ENCODE measurements around the gene GNB3. TPM values are rescaled to one million over a fixed set of nuclear protein-coding genes. Genes with fewer than 3 reads are reported as not detected.
A peak's percentile ranks its signal among the peaks of the same experiment; 100 is the strongest.
"Not testable (repeated sequence)": the region's sequence is repeated elsewhere in the genome, so short reads cannot be mapped to it uniquely, and the experiment has no call there.

Gene GNB3
- total RNA-seq, 2 experiments from 2014 or later, result not detected

DNA sequence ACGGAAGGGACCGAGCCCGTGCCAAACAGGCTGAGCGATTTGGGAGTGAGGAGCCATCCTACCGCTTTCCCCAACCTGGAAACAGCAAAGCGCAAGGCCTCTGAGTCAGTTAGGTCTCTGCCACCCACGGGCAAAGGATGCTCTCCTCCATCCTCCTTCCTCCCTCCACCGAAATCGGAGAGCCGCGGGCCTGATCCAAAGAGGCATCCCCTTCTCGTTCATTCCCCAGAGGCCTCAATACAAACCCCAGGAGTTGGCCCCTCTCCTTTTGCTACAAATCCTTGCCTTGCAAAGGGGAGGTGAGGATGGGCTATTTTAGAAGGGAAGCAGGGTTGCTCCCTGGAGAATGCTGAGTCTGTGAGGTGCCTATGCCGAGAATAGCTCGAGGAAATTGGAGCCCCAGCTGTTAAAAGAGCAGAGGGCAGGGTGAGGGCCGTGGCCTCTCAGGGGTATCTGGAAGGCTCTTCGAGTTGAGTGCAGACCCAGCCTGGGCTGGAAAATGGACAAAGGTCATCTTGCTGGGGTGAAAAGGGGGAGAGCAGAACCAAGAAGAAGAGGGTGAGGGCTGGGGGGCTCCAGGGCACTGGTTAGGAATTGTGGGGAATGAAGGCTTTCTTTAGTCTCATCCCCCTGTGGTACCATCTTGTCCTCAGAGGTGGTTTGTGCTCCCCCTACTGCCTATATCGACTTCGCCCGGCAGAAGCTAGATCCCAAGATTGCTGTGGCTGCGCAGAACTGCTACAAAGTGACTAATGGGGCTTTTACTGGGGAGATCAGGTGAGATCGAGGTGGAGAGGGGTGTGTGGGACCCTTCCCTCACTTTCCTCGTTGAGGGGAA is 27.7 kb downstream of the GNB3 start:
- POLR2A ChIA-PET, result interaction anchor here (0.5 to 2.3 kb wide), 2 partner anchors 16 to 110 kb away, joined by 3 to 14 read pairs; partner anchors contain the start of genes CDCA3 and USP5
- Mint-ChIP-seq H3K4me3 (peak overlapping the region; percentile 93), H3K27me3 (no peaks in the 10 kb centered on the region), H3K4me1 (peaks cover 52% of the 10 kb centered on the region), H3K27ac (peak overlapping the region; percentile 89), H3K9me3 (no peaks in the 10 kb centered on the region), H3K36me3 (ENCODE audit: low read depth) (peaks cover 65% of the 10 kb centered on the region)
- CTCF ChIA-PET, result interaction anchor here (0.5 to 7.8 kb wide), 22 partner anchors 9 to 329 kb away, joined by 3 to 67 read pairs (median 4); partner anchors contain the start of genes C12orf57, CDCA3, MLF2 and RNU7-1
- DNase-seq, result peak; percentile 15

DNA sequence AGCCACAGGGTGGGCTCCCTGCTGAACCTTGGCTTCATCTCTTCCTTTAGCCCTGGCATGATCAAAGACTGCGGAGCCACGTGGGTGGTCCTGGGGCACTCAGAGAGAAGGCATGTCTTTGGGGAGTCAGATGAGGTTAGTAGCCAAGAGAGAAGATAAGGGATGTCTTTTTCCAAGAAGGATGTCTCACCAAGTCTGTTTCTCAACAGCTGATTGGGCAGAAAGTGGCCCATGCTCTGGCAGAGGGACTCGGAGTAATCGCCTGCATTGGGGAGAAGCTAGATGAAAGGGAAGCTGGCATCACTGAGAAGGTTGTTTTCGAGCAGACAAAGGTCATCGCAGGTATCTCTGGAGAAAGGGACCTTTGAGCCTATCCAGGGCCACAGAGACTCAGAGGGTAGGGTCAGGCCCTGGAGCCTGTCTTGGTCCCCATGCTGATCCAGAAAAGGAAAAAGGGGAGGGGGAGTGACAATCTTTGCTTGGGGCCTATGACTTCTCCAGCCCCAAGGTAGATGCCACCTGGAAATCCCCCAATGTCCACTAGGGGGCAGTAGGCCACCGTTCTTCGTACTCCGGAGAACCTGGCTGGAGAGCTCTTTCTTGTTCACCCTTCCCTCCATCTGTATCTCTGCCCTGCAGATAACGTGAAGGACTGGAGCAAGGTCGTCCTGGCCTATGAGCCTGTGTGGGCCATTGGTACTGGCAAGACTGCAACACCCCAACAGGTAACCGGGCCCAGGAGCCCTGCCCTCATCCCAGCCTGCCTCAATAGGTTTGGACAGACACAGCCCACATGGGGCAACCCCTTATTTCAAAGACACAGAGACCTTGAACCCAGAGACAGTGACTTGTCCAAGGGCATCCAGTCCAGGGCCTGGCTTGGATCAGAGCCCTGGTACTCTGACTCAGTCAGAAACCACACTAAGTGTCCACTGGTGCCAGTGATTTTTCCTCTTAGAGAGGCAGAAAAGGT is 28.6 kb downstream of the GNB3 start:
- peaks cover 60% of the 10 kb centered on the region for H3K36me3 Mint-ChIP-seq (ENCODE audit: low read depth)
- CTCF ChIA-PET, result interaction anchor here (0.6 to 7.8 kb wide), 41 partner anchors 8 to 1070 kb away, joined by 3 to 67 read pairs (median 4); partner anchors contain the start of genes C12orf57, C1RL, CDCA3 and MLF2
- POLR2A ChIA-PET, result interaction anchor here (0.6 to 1.0 kb wide), 2 partner anchors 22 to 75 kb away, joined by 3 to 4 read pairs; partner anchors contain the start of gene C12orf57

DNA sequence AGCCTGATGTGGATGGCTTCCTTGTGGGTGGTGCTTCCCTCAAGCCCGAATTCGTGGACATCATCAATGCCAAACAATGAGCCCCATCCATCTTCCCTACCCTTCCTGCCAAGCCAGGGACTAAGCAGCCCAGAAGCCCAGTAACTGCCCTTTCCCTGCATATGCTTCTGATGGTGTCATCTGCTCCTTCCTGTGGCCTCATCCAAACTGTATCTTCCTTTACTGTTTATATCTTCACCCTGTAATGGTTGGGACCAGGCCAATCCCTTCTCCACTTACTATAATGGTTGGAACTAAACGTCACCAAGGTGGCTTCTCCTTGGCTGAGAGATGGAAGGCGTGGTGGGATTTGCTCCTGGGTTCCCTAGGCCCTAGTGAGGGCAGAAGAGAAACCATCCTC is 29.6 kb downstream of the GNB3 start:
- H3K9me3 Mint-ChIP-seq, POLR2A ChIA-PET, DNase-seq, H3K27me3 Mint-ChIP-seq: not testable (repeated sequence)
- H3K4me1 Mint-ChIP-seq, result peaks cover 62% of the 10 kb centered on the region
- CTCF ChIA-PET, result interaction anchor here (0.9 to 7.8 kb wide), 11 partner anchors 9 to 94 kb away, joined by 3 to 67 read pairs (median 15); partner anchors contain the start of genes CDCA3 and USP5
- peak overlapping the region; percentile 78 for H3K4me3 Mint-ChIP-seq
- peak overlapping the region; percentile 89 for H3K27ac Mint-ChIP-seq
- H3K36me3 Mint-ChIP-seq (ENCODE audit: low read depth), result peaks cover 53% of the 10 kb centered on the region

More for the DNA sequence above, 28.6 kb downstream of the GNB3 start:
- no peaks in the 10 kb centered on the region for H3K9me3 Mint-ChIP-seq
- H3K27ac Mint-ChIP-seq, result peak overlapping the region; percentile 89
- peak; percentile 89 for DNase-seq
- no peaks in the 10 kb centered on the region for H3K27me3 Mint-ChIP-seq
- peak overlapping the region; percentile 93 for H3K4me3 Mint-ChIP-seq
- H3K4me1 Mint-ChIP-seq, result peaks cover 56% of the 10 kb centered on the region

DNA sequence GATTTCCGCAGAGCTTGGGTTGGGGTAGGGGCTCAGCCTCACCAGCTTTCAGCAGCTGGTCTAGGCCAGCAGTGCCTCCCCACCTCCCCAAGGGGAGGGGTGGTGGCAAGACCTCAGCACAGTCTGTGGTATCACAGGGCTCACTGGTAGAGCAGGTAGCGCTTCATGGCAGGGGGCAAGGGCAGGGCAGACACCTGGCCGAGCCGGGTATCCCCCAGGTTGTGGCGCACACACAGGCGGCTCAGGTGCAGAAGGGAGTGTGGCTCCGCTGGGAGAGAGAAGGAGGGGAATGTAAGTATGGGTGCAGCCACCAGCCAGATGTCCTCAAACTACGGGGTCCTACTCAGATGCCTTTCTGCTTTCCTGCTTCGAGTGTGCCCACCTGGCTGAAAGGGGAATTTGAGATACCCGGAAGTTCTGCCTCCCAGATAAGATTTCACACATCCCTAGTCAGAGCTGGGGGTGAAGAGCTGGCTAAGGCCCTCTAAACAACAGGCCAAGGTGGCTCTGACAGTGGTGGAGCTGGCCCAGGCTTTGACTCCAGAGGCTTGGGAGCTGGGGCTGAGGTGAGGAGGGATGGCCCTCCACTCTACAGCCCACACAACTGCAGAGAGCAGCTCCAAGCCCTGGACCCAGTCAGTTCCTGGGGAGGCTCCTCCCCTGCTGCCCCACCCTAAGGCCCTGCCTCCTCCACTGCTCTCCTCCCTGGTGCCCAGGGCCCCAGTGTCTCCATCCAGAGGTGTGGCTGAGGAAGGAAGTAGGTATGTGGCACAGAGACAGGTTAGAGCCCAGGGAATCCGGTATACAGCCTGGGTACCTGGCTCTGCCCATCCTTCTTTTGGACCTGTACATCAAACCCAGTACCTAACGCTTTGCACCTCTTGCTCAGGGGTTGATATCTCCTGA is 30.6 kb downstream of the GNB3 start:
- Mint-ChIP-seq H3K36me3 (ENCODE audit: low read depth) (peaks cover 50% of the 10 kb centered on the region), H3K9me3 (no peaks in the 10 kb centered on the region), H3K27ac (peak overlapping the region; percentile 91), H3K4me1 (peaks cover 65% of the 10 kb centered on the region), H3K4me3 (peak overlapping the region; percentile 78), H3K27me3 (no peaks in the 10 kb centered on the region)
- ChIA-PET POLR2A (interaction anchor here (2.8 kb wide), 1 partner anchor 19 kb away, joined by 23 read pairs; the partner anchor contains the start of genes CDCA3 and USP5), CTCF (interaction anchor here (0.6 to 5.1 kb wide), 21 partner anchors 7 to 238 kb away, joined by 3 to 55 read pairs (median 9); partner anchors contain the start of genes C12orf57, C1RL, CDCA3 and MLF2)
- peak; percentile 61 for DNase-seq

DNA sequence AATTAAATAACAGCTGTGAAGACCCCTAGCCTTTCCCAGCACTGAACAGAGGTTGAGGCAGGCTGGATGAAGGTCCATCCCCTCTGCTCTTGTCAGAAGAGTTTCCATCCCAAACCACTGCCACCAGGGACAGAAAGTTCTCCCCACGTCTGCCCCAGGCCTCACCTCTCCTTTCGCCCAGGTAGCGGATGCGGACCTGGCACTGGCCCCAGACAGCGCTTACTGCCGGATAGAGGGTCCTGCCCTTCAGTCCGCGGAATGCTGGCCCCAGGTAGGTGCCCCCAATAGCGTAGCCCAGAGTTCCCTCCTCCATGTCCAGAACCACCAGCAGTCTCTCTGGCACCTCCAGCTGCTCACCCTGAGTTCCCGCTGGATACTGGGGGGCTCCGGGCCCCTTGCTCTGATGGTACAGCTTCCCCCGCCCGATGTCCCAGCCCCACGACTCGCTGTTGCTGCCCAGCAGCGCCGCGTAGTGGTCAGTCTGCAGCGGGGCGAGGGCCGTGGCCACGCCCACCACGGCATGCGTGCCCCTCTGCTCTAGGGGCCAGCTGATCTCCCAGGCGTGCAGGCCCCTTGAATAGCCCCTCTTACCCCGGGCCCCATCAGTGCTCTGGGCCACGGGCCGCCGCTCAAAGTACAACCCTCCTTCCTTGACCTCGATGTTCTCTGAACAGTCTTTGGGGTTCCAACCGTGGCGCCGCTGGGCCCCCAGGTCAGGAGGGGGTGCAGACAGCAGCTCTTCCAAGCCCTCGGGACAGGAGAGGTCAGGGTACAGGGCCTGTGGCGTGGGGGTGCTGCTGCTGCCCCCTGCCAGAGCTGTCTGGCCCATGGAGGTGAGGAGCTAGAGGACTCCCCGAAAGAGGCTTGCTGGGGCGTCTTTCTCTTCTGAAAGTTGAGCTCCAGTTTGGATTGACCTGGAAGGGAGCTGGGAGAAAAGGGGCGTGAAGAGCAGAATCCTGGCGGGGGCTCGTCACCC is 31.6 kb downstream of the GNB3 start:
- H3K27ac Mint-ChIP-seq, result peak overlapping the region; percentile 91
- peak overlapping the region; percentile 78 for H3K4me3 Mint-ChIP-seq
- peaks cover 55% of the 10 kb centered on the region for H3K36me3 Mint-ChIP-seq (ENCODE audit: low read depth)
- H3K9me3 Mint-ChIP-seq, result no peaks in the 10 kb centered on the region
- CTCF ChIA-PET, result interaction anchor here (0.5 to 5.1 kb wide), 60 partner anchors 8 to 513 kb away, joined by 3 to 55 read pairs (median 5); partner anchors contain the start of genes C12orf57, C1RL, CDCA3 and GNB3
- H3K4me1 Mint-ChIP-seq, result peaks cover 63% of the 10 kb centered on the region
- H3K27me3 Mint-ChIP-seq, result no peaks in the 10 kb centered on the region
- peak; percentile 86 for DNase-seq
- POLR2A ChIA-PET, result interaction anchor here (0.8 to 2.8 kb wide), 6 partner anchors 19 to 83 kb away, joined by 3 to 23 read pairs (median 4); partner anchors contain the start of genes C12orf57, CD4, CDCA3 and RNU7-1

DNA sequence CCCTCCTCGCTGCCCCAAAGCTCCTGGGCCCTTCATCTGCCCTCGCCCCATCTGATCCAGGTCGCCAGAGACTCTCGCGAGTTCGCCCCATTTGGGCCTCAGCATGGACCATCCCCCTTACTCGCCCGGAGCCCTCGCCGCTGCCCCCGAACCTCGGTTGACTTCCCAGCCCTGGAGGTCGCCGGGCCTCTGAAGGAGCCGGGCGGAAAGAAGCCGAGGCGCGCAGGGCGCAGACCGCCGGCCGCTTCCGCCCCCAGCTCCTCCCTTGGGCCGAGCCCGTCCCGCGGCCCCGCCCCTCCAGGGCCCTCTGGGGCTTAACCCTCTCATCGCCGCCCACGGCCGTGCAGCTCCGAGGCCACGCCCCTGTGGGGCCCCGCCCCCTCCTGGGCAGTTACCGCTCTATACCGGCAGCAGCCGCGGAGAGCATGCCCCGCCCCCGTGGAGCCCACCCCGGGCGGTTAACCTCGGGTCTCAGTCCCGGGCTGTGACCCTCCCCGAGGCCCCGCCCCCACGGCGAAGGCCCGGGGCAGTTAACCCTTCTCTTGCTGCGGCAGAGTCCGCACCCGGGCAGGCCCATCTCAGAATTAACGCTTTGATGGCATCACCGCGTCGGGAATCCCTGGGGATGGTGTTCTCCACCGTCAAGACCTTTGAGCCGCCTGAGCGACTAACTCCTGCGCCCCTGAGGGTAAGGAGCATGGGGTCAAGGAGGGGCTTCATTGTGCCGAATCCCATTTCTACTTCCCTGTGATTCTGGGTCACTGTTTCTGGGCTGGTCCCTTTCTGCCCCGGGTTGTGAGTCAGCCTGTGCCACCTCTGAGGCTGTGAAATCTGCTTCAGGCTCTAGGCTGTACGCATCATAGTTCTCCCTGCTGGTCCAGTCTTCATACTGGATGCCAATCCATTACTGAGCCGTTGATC is 32.6 kb downstream of the GNB3 start, which contains the start of gene SPSB2:
SPSB2 (minus strand) TSS at position 210 of the 921 bp plus-strand sequence. CDS start 402 bp downstream, outside the sequence.
- no peaks in the 10 kb centered on the region for H3K9me3 Mint-ChIP-seq
- peak within 1 kb of the TSS; percentile 91 for H3K27ac Mint-ChIP-seq
- H3K4me1 Mint-ChIP-seq, result peaks cover 60% of the 10 kb centered on the region
- peaks cover 52% of the 10 kb centered on the region for H3K36me3 Mint-ChIP-seq (ENCODE audit: low read depth)
- peak; percentile 99 for DNase-seq
- POLR2A ChIA-PET, result interaction anchor here (0.8 to 2.8 kb wide), 6 partner anchors 18 to 84 kb away, joined by 3 to 23 read pairs (median 4); partner anchors contain the start of genes C12orf57, CD4, CDCA3 and RNU7-1
- CTCF ChIA-PET, result interaction anchor here (0.6 to 5.1 kb wide), 58 partner anchors 9 to 1173 kb away, joined by 3 to 55 read pairs (median 5); partner anchors contain the start of genes C12orf57, C1RL, CDCA3 and GNB3
- H3K27me3 Mint-ChIP-seq, result no peaks in the 10 kb centered on the region
- H3K4me3 Mint-ChIP-seq, result peak within 1 kb of the TSS; percentile 78

DNA sequence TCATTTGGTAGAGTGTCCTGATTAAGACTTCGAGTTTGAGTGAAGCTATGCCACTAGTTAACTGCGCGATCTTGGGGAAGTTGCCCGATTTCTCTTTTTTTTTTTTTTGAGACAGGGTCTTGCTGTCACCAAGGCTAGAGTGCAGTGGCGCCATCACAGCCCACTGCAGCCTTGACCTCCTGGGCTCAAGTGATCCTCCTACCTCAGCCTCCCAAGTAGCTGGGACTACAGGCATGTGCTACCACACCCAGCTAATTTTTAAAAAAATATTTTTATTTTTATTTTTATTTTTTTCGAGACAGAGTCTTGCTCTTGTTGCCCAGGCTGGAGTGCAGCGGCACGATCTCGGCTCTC is 33.3 kb downstream of the GNB3 start:
- H3K4me3 Mint-ChIP-seq, result peak overlapping the region; percentile 78
- DNase-seq, POLR2A ChIA-PET, H3K9me3 Mint-ChIP-seq, H3K27me3 Mint-ChIP-seq: not testable (repeated sequence)
- peaks cover 46% of the 10 kb centered on the region for H3K36me3 Mint-ChIP-seq (ENCODE audit: low read depth)
- H3K27ac Mint-ChIP-seq, result peak overlapping the region; percentile 85
- H3K4me1 Mint-ChIP-seq, result peaks cover 54% of the 10 kb centered on the region
- CTCF ChIA-PET, result interaction anchor here (0.7 to 5.0 kb wide), 12 partner anchors 10 to 1173 kb away, joined by 3 to 42 read pairs (median 12); partner anchors contain the start of gene MLF2

DNA sequence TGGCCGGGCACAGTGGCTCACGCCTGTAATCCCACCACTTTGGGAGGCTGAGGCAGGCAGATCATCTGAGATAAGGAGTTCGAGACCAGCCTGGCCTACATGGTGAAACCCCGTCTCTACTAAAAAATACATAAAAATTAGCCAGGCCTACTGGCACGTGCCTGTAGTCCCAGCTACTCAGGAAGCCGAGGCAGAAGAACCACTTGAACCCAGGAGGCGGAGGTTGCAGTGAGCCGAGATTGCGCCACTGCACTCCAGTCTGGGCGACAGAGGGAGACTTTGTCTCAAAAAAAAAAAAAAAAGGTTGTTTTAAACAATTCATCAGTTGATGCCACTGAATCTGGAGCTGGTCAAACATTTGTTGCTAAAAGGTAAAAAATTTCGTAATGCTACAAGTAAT is 39.1 kb downstream of the GNB3 start:
- POLR2A ChIA-PET, H3K27ac Mint-ChIP-seq, DNase-seq, H3K9me3 Mint-ChIP-seq, H3K27me3 Mint-ChIP-seq, H3K4me3 Mint-ChIP-seq: not testable (repeated sequence)
- CTCF ChIA-PET, result interaction anchor here (1.1 to 3.6 kb wide), 3 partner anchors 10 to 12 kb away, joined by 3 to 29 read pairs (median 4); no protein-coding TSS in a partner anchor
- peaks cover 14% of the 10 kb centered on the region for H3K36me3 Mint-ChIP-seq (ENCODE audit: low read depth)
- peaks cover 12% of the 10 kb centered on the region for H3K4me1 Mint-ChIP-seq

DNA sequence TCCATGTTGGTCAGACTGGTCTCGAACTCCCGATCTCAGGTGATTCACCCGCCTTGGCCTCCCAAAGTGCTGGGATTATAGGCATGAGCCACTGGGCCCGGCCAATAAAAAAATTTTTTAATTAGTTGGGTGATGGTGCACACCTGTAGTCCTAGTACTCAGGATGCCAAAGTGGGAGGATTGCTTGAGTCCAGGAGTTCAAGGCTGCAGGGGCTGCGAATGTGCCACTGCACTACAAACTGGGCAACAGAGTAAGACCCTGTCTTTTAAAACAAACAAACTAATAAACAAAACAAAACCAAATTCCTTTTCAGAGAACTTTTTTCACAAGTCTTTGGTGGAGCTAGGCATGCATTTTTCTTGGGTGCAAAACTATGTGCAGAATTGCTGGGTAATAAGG is 42.5 kb downstream of the GNB3 start:
- H3K36me3 Mint-ChIP-seq (ENCODE audit: low read depth), result peaks cover 3% of the 10 kb centered on the region
- H3K27me3 Mint-ChIP-seq, result no peaks in the 10 kb centered on the region
- peaks cover under 1% of the 10 kb centered on the region for H3K4me1 Mint-ChIP-seq
- ChIA-PET CTCF (interaction anchor here (3.6 to 5.5 kb wide), 2 partner anchors 8 to 12 kb away, joined by 29 to 45 read pairs; partner anchors contain the start of gene SPSB2), POLR2A (no interaction called here)
- H3K9me3 Mint-ChIP-seq, result no peaks in the 10 kb centered on the region
- no peak for DNase-seq
- no peak overlapping the region for H3K4me3 Mint-ChIP-seq
- no peak overlapping the region for H3K27ac Mint-ChIP-seq
